GM23248 (cell line): Measurements from ENCODE around the gene LOXL4. TPM values are rescaled to one million over a fixed set of nuclear protein-coding genes. Genes with fewer than 3 reads are reported as not detected.
A peak's percentile ranks its signal among the peaks of the same experiment; 100 is the strongest.

ENCODE experiments used
- DNase-seq: peaks from one replicate; pipeline ENCODE4 v3.0.0-alpha.2; 2015
- H2AFZ ChIP-seq: fragments of 200-600 bp; sonication (generic); 2 replicates; pipeline ENCODE4 v1.6.1; 2016; ENCODE audit warnings: antibody characterized with exemption
- H3F3A ChIP-seq: fragments of 200-600 bp; sonication (generic); 2 replicates; pipeline ENCODE4 v1.6.1; 2016; ENCODE audit warnings: mild to moderate bottlenecking, antibody characterized with exemption, mixed run types; ENCODE audit not compliant: insufficient read depth
- H3K27ac ChIP-seq: fragments of 200-600 bp; sonication (generic); 2 replicates; pipeline ENCODE4 v1.5.1; 2016; ENCODE audit warnings: mild to moderate bottlenecking
- H3K27me3 ChIP-seq: fragments of 200-600 bp; sonication (generic); replicated peaks from 2 replicates; pipeline ENCODE4 v1.6.1; 2016; ENCODE audit warnings: mild to moderate bottlenecking; ENCODE audit not compliant: insufficient read depth
- H3K36me3 ChIP-seq: fragments of 200-600 bp; sonication (generic); 2 replicates; pipeline ENCODE4 v1.6.1; 2016; ENCODE audit warnings: low read depth, mild to moderate bottlenecking
- H3K4me1 ChIP-seq: fragments of 200-600 bp; sonication (generic); 2 replicates; pipeline ENCODE4 v1.6.1; 2016; ENCODE audit warnings: mild to moderate bottlenecking; ENCODE audit not compliant: insufficient read depth
- H3K4me2 ChIP-seq: fragments of 200-600 bp; sonication (generic); one replicate; pipeline ENCODE4 v1.6.1; 2016; ENCODE audit warnings: mild to moderate bottlenecking; ENCODE audit not compliant: unreplicated experiment
- H3K4me3 ChIP-seq: fragments of 200-600 bp; sonication (generic); 2 replicates; pipeline ENCODE4 v1.5.1; 2016; ENCODE audit warnings: mild to moderate bottlenecking
- H3K79me2 ChIP-seq: fragments of 200-600 bp; sonication (generic); 2 replicates; pipeline ENCODE4 v1.6.1; 2016; ENCODE audit warnings: mild to moderate bottlenecking; ENCODE audit not compliant: insufficient read depth
- H3K9ac ChIP-seq: fragments of 200-600 bp; sonication (generic); 2 replicates; pipeline ENCODE4 v1.6.1; 2016; ENCODE audit warnings: mild to moderate bottlenecking
- H3K9me2 ChIP-seq: fragments of 200-600 bp; sonication (generic); 2 replicates; pipeline ENCODE4 v1.6.1; 2016; ENCODE audit warnings: mixed run types, mild to moderate bottlenecking, moderate library complexity; ENCODE audit not compliant: insufficient read depth
- H3K9me3 ChIP-seq: fragments of 200-600 bp; sonication (generic); one replicate; pipeline ENCODE4 v1.6.1; 2017; ENCODE audit warnings: low read depth
- H4K20me1 ChIP-seq: fragments of 200-600 bp; sonication (generic); 2 replicates; pipeline ENCODE4 v1.6.0; 2016; ENCODE audit not compliant: insufficient read depth
- EZH2 ChIP-seq: fragments of 200-600 bp; sonication (generic); IDR thresholded peaks from 2 replicates; pipeline ENCODE4 v1.6.1; 2018; ENCODE audit warnings: antibody characterized with exemption, mild to moderate bottlenecking; ENCODE audit not compliant: insufficient read depth, poor library complexity, severe bottlenecking
- EZH2phosphoT487 ChIP-seq: fragments of 200-600 bp; sonication (generic); IDR thresholded peaks from 2 replicates; pipeline ENCODE4 v1.6.1; 2018; ENCODE audit warnings: antibody characterized with exemption, moderate library complexity, mild to moderate bottlenecking, low read depth; ENCODE audit not compliant: insufficient read depth
- WGBS, 2 experiments: methylation state at CpG; one replicate each; pipeline ENCODE4 v1.1.6; 2015 to 2017; ENCODE audit warnings: low lambda C conversion rate in 2 of 2, low coverage in 1 of 2; ENCODE audit errors: missing lambda C conversion rate in 2 of 2; 5-methylcytosine and 5-hydroxymethylcytosine counted together
- in situ Hi-C: fragments of 300-500 bp; cut with MboI; formaldehyde crosslinking; loops from 2 replicates; pipeline ENCODE4 v1.15.0; 2020
- polyA plus RNA-seq: library from polyadenylated mRNA; unstranded; fragments of >200 nt; fragmentation: Nextera tagmentation; extraction: Ambion mirVana; gene quantifications from 2 replicates; pipeline ENCODE4 v1.2.1, GENCODE V29; 2016
- total RNA-seq: library from RNA; depleted of rRNA; stranded (reverse); fragments of >200 nt; shearing (Covaris generic); gene quantifications from 2 replicates; pipeline ENCODE4 v1.2.3, GENCODE V29; 2014

LOXL4 gene
- total and polyA plus RNA-seq, 2 experiments from 2014 or later, result 319 to 496 TPM

GRCh38 chr10:98266647-98267046, 1.3 kb downstream of the LOXL4 start:
- H3K9me3 ChIP-seq, result no peaks in the 10 kb centered on the region
- no peaks in the 10 kb centered on the region for H4K20me1 ChIP-seq
- peak overlapping the region; percentile 91 for H3K9ac ChIP-seq
- WGBS, 2 experiments, result 72 to 80% methylated on average over 5 of the region's 5 CpGs
- H3K36me3 ChIP-seq, result peaks cover 7% of the 10 kb centered on the region; the same call in 1 of the 2 replicates
- in situ Hi-C loops, result no loop called here
- no peaks in the 10 kb centered on the region for H3K27me3 ChIP-seq
- peak overlapping the region; percentile 88 for H3K4me3 ChIP-seq
- no peak for DNase-seq
- peaks cover 24% of the 10 kb centered on the region for H3K79me2 ChIP-seq
- peak overlapping the region; percentile 94 for H3K4me2 ChIP-seq
- H3K27ac ChIP-seq, result no peak overlapping the region
- H3F3A ChIP-seq, result peaks cover 19% of the 10 kb centered on the region
- H3K4me1 ChIP-seq, result peaks cover 25% of the 10 kb centered on the region
- TF ChIP-seq EZH2phosphoT487, result no peak
- TF ChIP-seq EZH2, result no peak
- H3K9me2 ChIP-seq, result no peaks in the 10 kb centered on the region
- no peak overlapping the region for H2AFZ ChIP-seq

GRCh38 chr10:98265403-98266378, 2.3 kb downstream of the LOXL4 start:
- H3K79me2 ChIP-seq, result peaks cover 24% of the 10 kb centered on the region
- H2AFZ ChIP-seq, result no peak overlapping the region
- no peaks in the 10 kb centered on the region for H3K9me3 ChIP-seq
- no peak for TF ChIP-seq EZH2phosphoT487
- TF ChIP-seq EZH2, result no peak
- H3K36me3 ChIP-seq, result peaks cover 9% of the 10 kb centered on the region; the same call in 1 of the 2 replicates
- H3K9ac ChIP-seq, result peak overlapping the region; percentile 91
- no peak overlapping the region for H3K27ac ChIP-seq
- WGBS, 2 experiments, result 68 to 71% methylated on average over 17 of the region's 17 CpGs
- in situ Hi-C loops, result no loop called here
- no peaks in the 10 kb centered on the region for H3K27me3 ChIP-seq
- peak overlapping the region; percentile 88 for H3K4me3 ChIP-seq
- no peaks in the 10 kb centered on the region for H4K20me1 ChIP-seq
- DNase-seq, result no peak
- peaks cover 29% of the 10 kb centered on the region for H3F3A ChIP-seq
- peak overlapping the region; percentile 94 for H3K4me2 ChIP-seq
- H3K9me2 ChIP-seq, result no peaks in the 10 kb centered on the region
- H3K4me1 ChIP-seq, result peaks cover 28% of the 10 kb centered on the region

- peaks cover 24% of the 10 kb centered on the region for H3K79me2 ChIP-seq
- H3K4me3 ChIP-seq, result 0 out of 2 replicates have a peak overlapping the region, but pooled peaks have one; percentile 18
- H3K9me3 ChIP-seq, result no peaks in the 10 kb centered on the region
- H2AFZ ChIP-seq, result no peak overlapping the region
- TF ChIP-seq EZH2 (no peak), EZH2phosphoT487 (no peak)
- no peak for DNase-seq
- peaks cover 12% of the 10 kb centered on the region; the same call in 1 of the 2 replicates for H3K36me3 ChIP-seq
- no peak overlapping the region for H3K27ac ChIP-seq
- no peaks in the 10 kb centered on the region for H3K9me2 ChIP-seq
- no peak overlapping the region for H3K9ac ChIP-seq
- no peak overlapping the region for H3K4me2 ChIP-seq
- 73 to 79% methylated on average over 12 of the region's 12 CpGs for WGBS, 2 experiments
- no peaks in the 10 kb centered on the region for H3K27me3 ChIP-seq
- peaks cover 22% of the 10 kb centered on the region for H3K4me1 ChIP-seq
- in situ Hi-C loops, result no loop called here
- no peaks in the 10 kb centered on the region for H4K20me1 ChIP-seq
- H3F3A ChIP-seq, result peaks cover 35% of the 10 kb centered on the region
Measured at GRCh38 chr10:98264378-98265065, 3.5 kb downstream of the LOXL4 start.

GRCh38 chr10:98263088-98263487, 4.9 kb downstream of the LOXL4 start:
- Histone ChIP-seq H3K4me2 (no peak overlapping the region), H3K79me2 (peaks cover 24% of the 10 kb centered on the region)

More at GRCh38 chr10:98263088-98263487, 4.9 kb downstream of the LOXL4 start:
- 87 to 88% methylated on average over 7 of the region's 7 CpGs for WGBS, 2 experiments
- no peak for TF ChIP-seq EZH2
- no peak for TF ChIP-seq EZH2phosphoT487
- Histone ChIP-seq H3K4me1 (peaks cover 13% of the 10 kb centered on the region; the same call in 1 of the 2 replicates), H3F3A (peaks cover 39% of the 10 kb centered on the region), H3K4me3 (no peak overlapping the region), H3K9ac (no peak overlapping the region), H3K9me2 (no peaks in the 10 kb centered on the region), H3K36me3 (peaks cover 12% of the 10 kb centered on the region; the same call in 1 of the 2 replicates), H3K27me3 (no peaks in the 10 kb centered on the region), H2AFZ (no peak overlapping the region), H3K27ac (no peak overlapping the region), H3K9me3 (no peaks in the 10 kb centered on the region), H4K20me1 (no peaks in the 10 kb centered on the region)
- no peak for DNase-seq
- in situ Hi-C loops, result no loop called here
